GM12872 (cell line): ENCODE measurements around the gene TMEM231.

Source experiments
- TF ChIP-seq, protein P1 (sequence below): IDR thresholded peaks from 3 replicates; pipeline ENCODE4 v1.5.1; 2011; ENCODE audit warnings: low read depth, mild to moderate bottlenecking, low read length, moderate library complexity; ENCODE audit not compliant: insufficient read depth

The TMEM231 gene

GRCh38 chr16:75541236-75541635, 14.8 kb downstream of the TMEM231 start:
- TF ChIP-seq, protein P1, sequence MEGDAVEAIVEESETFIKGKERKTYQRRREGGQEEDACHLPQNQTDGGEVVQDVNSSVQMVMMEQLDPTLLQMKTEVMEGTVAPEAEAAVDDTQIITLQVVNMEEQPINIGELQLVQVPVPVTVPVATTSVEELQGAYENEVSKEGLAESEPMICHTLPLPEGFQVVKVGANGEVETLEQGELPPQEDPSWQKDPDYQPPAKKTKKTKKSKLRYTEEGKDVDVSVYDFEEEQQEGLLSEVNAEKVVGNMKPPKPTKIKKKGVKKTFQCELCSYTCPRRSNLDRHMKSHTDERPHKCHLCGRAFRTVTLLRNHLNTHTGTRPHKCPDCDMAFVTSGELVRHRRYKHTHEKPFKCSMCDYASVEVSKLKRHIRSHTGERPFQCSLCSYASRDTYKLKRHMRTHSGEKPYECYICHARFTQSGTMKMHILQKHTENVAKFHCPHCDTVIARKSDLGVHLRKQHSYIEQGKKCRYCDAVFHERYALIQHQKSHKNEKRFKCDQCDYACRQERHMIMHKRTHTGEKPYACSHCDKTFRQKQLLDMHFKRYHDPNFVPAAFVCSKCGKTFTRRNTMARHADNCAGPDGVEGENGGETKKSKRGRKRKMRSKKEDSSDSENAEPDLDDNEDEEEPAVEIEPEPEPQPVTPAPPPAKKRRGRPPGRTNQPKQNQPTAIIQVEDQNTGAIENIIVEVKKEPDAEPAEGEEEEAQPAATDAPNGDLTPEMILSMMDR: no peak

DNA sequence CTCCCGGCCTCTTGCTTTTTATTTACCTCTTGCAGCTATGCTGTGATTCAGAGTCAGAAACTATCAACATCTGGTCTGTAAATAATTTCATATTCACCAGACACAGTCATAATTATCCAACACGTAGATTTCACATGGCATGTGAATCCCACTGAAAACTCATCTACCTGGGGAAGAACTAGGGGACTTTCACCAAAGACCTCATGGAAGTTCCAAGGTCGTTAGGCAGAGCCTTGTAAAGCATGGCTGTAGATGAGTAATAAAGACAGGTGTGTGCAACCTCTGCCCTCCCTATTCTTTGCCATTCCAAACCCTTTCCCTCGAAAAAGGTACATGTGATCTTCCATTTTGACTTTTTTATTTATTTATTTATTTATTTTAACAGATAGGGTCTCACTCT, 18.3 kb downstream of the TMEM231 start:
- TF ChIP-seq, protein P1: no peak

- TF ChIP-seq, protein P1: no peak
These were observed 20.2 kb downstream of the TMEM231 start, which contains the start of gene CHST5 for GRCh38 chr16:75535901-75536300. TSS of gene CHST5 (minus strand) at chr16:75536108. CDS start at chr16:75530384, 5,724 bp downstream.

DNA sequence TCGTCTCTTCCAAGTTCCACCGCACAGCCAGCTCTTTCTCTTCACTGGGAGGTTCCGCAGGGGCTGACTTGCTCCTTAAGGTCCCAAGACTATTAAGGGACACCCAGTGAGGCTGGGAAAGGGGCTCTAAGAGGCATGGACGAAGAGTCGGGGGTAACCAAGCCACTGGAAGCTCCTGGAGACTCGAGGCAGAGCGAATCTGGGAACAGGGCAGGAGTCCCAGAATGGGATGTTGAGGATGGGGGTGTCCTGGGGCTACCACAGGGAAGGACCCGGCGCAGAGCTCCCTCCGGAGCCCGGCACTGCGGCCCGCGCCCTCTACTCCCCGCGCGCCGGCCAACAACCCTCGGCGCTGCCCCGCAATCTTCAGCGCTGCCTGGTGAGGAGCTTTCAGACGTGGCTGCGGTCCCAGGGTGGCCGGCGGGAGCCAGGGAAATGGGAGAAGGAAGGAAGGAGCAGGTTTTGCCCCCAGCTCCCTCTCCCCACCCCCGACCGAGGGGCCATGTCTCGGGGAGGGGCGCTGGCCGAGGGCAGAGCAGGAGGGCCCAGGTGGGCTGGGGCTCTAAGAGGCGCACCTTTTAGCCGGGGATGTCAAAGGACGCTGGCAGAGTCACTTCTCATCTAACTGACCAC, 20.7 kb downstream of the TMEM231 start:
- TF ChIP-seq, protein P1: no peak

GRCh38 chr16:75534560-75535205, 21.4 kb downstream of the TMEM231 start:
- TF ChIP-seq, protein P1: no peak

DNA sequence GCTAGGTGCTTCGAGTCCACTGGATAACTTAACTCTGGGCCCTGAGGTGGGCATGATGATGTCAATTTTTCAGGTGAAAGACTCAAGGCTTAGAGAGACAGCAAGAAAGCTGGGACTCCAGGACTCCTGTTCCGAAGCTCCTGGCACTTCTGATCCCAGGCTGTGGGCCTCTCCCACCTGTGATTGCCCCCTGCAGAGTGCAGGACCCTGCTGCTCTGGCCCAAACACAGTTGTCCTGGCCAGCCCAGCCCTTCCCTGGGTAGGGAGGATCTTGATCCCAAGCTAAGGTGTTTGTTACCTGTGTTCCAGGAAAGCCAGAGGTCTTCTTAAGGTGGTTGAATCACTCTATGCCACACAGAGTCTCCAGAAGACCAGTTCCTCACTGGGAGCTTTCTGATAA, 23.3 kb downstream of the TMEM231 start:
- TF ChIP-seq, protein P1: no peak

- TF ChIP-seq, protein P1: no peak
These were observed 23.8 kb downstream of the TMEM231 start for GRCh38 chr16:75532142-75532765.
